ENCODE results near the gene DMRT1.
"Not testable (repeated sequence)": the region's sequence is repeated elsewhere in the genome, so short reads cannot be mapped to it uniquely, and the experiment has no call there.

The DMRT1 gene

GRCh38 chr9:860706-861105, 19.2 kb downstream of the DMRT1 start:
- no peak for DNase-seq

DNA sequence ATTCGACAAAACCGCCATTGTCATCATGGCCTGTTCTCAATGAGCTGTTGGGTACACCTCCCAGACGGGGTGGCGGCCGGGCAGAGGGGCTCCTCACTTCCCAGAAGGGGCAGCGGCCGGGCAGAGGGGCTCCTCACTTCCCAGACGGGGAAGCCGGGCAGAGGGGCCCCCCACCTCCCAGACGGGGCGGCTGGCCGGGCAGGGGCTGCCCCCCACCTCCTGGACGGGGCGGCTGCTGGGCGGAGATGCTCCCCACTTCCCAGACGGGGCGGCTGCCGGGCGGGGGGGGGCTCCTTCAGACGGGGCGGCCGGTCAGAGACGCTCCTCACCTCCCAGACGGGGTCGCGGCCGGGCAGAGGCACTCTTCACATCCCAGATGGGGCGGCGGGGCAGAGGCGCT, 20.0 kb downstream of the DMRT1 start:
- DNase-seq, result not testable (repeated sequence)

GRCh38 chr9:875119-875962, 33.8 kb downstream of the DMRT1 start:
- no peak for DNase-seq

DNA sequence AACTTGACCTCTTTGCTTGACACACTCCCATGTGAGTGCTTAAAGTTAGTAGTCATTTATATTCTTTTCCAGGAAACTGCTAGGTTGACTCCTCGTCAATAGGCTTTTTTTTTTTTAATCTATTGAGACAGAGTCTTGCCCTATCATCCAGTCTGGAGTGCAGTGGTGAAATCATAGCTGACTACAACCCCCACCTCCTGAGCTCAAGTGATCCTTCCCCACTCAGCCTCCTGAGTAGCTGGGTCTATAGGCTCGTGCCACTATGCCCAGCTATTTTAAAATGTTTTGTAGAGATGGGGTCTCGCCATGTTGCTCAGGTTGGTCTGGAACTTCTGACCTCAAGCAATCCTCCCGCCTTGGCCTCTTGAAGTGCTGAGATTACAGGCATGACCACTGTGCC, 34.9 kb downstream of the DMRT1 start:
- no peak for DNase-seq

GRCh38 chr9:878239-878638, 36.7 kb downstream of the DMRT1 start:
- DNase-seq, result no peak

DNA sequence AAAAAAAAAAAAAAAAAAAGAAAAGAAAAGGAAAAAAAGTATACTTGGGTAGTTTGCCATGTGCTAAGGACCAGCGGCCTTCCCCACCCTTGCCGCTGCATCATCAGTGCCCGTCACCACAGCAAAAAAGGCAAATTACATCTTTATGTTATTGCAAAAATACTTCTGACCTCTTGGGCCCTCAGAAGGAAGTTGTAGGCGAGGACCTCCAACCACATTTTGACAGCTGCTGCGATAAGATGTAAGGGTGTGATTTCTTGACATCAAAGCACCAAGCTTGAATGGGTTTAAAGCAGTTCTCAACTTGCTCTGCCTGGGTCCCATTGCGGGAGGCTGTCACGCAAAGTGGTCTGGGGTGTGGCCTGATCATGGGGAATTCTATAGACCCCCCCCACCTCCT, 39.2 kb downstream of the DMRT1 start:
- peak; percentile 55 for DNase-seq

DNA sequence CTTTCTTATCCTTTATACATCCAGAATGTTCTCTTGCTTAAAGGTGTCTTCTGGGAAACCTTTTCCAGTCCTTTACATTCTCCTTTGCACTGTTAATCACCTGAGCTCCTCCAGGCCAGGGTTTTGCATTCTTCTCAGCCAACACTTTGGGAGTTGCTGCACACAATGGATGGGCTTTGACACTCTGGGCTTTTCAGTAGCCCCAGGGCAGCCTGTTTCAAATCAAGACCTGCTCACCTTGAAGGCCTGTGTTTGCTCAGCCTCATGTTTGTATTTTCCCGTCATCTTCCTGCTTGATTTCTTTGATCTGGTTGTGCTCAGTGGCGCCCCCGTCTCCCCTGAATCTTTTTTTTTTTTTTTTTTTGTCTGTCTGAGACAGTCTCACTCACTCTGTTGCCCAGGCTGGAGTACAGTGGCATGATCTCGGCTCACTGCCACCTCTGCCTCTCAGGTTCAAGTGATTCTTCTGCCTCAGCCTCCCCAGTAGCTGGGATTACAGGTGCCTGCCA, 41.0 kb downstream of the DMRT1 start:
- no peak for DNase-seq

GRCh38 chr9:883011-883410, 41.5 kb downstream of the DMRT1 start:
- no peak for DNase-seq

DNA sequence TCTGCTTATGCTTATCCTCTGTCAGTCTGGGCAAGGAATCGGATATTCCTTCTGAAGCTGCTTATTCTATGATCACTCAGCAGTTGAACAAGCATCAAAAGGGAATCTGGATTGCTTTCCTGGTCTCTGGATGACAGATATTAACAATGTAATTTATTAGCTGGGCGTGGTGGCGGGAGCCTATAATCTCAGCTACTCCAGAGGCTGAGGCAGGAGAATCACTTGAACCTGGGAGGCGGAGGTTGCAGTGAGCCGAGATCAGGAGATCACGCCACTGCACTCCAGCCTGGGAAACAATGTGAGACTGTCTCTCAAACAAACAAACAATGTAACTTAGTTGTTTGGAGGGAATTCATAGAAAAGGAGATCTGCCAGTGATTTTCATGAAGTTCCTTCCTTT, 45.4 kb downstream of the DMRT1 start:
- DNase-seq, result no peak

DNA sequence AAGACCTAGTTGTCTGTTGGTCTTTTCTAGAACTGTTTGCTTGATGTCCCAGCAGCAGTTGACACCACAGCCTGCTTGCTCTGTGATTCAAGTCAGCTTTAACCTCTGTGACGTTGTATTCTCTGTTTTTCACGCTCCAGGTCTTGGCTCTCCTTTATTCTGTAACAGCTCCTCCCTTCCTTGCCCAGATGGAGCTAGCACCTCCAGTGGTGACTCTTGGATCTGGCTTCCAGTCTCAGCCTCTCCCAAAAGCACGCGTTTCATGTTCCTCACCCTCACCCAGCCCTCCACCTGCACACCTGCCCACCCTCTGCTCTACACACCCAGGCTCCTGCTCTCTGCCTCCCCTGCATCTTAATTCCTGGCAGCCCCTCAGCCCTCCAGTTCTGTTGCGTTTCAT, 50.6 kb downstream of the DMRT1 start:
- DNase-seq, result peak; percentile 7

DNA sequence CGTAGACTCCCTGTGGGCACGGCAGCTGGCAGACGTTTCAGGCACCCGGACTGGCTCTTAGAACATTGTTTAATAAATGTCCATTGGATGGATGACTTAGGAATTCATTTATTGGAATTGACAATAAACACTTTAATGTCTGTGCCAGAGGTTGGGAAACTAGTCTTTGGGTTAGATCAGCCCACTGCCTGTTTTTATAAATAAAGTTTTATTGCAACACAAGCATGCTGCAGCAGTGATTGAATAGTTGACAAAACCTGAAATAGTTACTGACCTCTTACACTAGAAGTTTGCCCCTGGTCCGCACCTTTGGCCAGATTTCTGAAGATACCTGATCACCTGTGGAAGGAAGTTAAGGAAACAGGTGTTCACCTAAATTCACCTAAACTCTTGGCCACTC, 51.6 kb downstream of the DMRT1 start:
- DNase-seq, result no peak

- DNase-seq, result peak; percentile 80
Measured at GRCh38 chr9:893843-894420, 52.4 kb downstream of the DMRT1 start.

GRCh38 chr9:899440-900184, 58.1 kb downstream of the DMRT1 start:
- DNase-seq, result peak; percentile 68

DNA sequence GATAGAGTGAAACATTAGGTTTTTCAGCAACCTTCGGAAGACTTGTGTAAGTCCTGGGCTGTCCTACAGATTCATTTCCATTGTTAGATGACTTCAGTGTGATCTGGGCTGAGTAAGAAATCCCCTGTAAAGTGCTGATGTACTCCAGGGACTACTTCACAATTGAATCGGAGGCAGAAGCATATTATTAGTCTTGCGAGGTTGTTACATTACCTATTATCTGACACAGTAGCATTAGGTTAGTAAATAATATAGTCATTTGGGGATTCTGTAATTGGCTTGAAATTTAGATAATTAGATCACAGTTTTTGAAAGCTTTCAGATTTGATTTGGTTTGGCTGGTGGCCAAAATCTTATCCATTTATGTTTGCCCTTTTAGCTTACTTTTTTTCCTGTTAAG, 62.4 kb downstream of the DMRT1 start:
- no peak for DNase-seq

DNA sequence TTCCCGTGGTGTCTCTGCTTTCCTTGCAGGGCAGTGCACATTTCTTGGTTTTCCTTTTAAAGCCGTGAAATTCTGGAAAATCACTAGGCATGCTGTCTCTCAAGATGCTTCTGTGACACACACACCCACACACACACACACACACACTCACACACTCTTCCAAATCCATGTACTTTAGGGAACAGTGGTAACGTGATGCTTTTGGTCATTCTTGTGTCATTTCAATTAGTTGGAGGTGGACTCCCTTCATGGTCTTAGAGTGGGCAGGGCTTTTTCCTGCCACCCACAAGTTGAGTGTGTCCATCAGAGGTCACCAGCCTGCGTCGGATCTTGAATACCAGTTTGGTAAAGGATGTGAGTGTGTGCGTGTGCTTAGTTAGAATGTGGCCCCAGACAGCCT, 64.4 kb downstream of the DMRT1 start:
- no peak for DNase-seq

GRCh38 chr9:908536-909205, 67.2 kb downstream of the DMRT1 start:
- no peak for DNase-seq

- peak; percentile 19 for DNase-seq
Measured at GRCh38 chr9:911005-911404, 69.5 kb downstream of the DMRT1 start.

DNA sequence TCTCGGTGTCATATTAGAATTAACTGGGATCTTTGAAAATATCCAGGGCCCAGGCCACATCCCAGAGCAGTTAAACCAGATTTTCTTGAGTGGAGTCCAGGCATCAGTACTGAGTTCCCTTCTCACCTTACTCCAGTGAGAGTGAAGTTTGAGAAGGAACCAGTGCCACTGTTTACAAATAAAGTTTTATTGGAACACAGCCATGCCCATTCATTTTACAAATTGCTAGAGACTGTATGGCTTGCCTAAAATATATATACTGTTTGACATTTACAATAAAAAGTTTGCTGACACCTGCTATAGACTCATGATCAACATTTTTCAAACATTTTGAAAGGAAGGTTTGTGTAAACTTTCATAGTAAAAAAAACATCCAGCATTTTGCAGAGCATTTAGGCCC, 71.3 kb downstream of the DMRT1 start:
- DNase-seq, result no peak

DNA sequence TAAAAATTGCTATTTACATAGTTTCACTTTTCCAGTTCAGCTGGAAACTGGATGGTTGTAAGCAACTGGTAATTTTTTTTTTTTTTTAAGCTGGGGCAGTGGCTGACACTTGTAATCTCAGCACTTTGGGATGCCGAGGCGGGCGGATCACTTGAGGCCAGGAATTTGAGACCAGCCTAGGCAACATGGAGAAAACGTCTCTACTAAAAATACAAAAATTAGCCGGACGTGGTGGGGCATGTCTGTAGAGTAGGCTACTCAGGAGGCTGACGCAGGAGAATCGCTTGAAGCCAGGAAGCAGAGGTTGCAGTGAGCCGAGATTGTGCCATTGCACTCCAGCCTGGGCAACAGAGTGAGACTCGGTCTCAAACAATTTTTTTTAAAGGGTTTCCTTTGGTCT, 72.0 kb downstream of the DMRT1 start:
- DNase-seq, result not testable (repeated sequence)

DNA sequence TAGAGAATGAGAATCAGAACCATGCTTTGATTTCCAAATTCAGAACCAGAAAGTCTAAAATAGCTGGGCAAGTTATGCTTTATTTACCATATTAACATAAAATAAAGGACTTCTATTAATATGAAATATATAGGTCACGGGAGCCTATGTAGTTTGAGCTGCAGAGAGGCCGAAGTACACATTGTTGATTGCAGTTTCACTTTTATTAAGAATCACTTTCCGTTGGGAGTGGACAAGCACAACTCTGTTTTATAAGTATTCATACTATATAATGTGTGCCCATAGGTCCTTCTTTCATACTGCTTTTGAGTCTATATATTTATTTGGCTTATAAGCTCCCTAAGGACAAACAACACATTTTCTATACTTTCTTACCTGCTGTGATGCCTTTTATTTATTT, 76.2 kb downstream of the DMRT1 start:
- no peak for DNase-seq

DNA sequence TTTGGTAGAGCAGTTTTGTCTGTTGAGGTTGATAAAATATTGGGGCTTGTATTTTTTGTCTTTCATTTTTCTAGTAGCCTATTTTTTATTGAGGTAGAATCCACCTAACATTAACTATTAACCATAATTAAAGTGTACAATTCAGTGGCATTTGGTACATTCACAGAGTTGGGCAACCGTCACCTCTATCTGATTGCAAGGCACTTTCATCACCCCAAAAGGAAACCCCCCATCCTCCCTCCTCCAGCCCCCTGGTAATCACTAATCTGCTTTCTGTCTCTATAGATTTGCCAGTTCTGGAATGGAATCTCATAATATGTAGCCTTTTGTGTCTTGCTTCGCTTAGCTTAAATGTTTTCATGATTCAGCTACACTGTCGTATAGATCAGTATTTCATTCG, 79.4 kb downstream of the DMRT1 start:
- no peak for DNase-seq

GRCh38 chr9:922171-922570, 80.7 kb downstream of the DMRT1 start:
- DNase-seq, result no peak

GRCh38 chr9:922731-923130, 81.2 kb downstream of the DMRT1 start:
- no peak for DNase-seq
